Measurements from ENCODE around the gene PPP2R2B. TPM values are rescaled to one million over a fixed set of nuclear protein-coding genes. Genes with fewer than 3 reads are reported as not detected.

The PPP2R2B gene
- total RNA-seq, 1 donor from 2014 or later, result 1.2 TPM

- no peaks in the 10 kb centered on the region for H3K27me3 ChIP-seq (ENCODE audit: control insufficient read depth, insufficient read depth, low read length)
- TF ChIP-seq, protein P1, sequence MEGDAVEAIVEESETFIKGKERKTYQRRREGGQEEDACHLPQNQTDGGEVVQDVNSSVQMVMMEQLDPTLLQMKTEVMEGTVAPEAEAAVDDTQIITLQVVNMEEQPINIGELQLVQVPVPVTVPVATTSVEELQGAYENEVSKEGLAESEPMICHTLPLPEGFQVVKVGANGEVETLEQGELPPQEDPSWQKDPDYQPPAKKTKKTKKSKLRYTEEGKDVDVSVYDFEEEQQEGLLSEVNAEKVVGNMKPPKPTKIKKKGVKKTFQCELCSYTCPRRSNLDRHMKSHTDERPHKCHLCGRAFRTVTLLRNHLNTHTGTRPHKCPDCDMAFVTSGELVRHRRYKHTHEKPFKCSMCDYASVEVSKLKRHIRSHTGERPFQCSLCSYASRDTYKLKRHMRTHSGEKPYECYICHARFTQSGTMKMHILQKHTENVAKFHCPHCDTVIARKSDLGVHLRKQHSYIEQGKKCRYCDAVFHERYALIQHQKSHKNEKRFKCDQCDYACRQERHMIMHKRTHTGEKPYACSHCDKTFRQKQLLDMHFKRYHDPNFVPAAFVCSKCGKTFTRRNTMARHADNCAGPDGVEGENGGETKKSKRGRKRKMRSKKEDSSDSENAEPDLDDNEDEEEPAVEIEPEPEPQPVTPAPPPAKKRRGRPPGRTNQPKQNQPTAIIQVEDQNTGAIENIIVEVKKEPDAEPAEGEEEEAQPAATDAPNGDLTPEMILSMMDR (IDR thresholded peaks at IDR 0.05; ENCODE audit: insufficient read depth, low read length, poor library complexity, severe bottlenecking), result no peak
- no peaks in the 10 kb centered on the region for H3K36me3 ChIP-seq (ENCODE audit: control insufficient read depth, insufficient read depth, low read length)
- H3K4me3 ChIP-seq (ENCODE audit: low read depth, low read length), result no peak overlapping the region
- DNase-seq (ENCODE audit: low read depth), result peak; percentile 74
Observed at GRCh38 chr5:146860213-146860893, 18.2 kb downstream of the PPP2R2B start.

DNA sequence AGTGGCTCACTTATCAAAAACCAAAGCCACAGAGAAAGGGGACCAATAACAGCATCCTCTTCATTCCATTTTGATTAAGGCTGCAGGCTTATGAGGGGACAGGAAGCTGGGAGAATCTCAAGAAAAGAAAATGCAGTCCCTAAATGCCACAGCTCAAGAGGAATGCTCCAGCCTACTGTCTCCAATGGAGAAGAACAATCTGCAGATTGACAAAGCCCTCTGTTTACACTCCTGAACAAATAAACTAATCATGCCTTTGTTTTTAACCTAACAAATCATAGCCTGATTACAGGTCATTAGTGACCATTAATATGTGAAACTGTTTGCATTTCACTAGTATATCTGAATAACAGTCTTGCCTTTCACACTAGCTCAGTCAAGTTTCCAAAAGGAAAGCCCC, 26.5 kb downstream of the PPP2R2B start:
- TF ChIP-seq, protein P1 (IDR thresholded peaks at IDR 0.05; ENCODE audit: insufficient read depth, low read length, poor library complexity, severe bottlenecking), result no peak
- no peaks in the 10 kb centered on the region for H3K36me3 ChIP-seq (ENCODE audit: control insufficient read depth, insufficient read depth, low read length)
- DNase-seq (ENCODE audit: low read depth), result no peak
- H3K27me3 ChIP-seq (ENCODE audit: control insufficient read depth, insufficient read depth, low read length), result no peaks in the 10 kb centered on the region
- H3K4me3 ChIP-seq (ENCODE audit: low read depth, low read length), result no peak overlapping the region

GRCh38 chr5:146851133-146851532, 27.4 kb downstream of the PPP2R2B start:
- DNase-seq (ENCODE audit: low read depth), result no peak

GRCh38 chr5:146849694-146850303, 28.8 kb downstream of the PPP2R2B start:
- TF ChIP-seq, protein P1 (IDR thresholded peaks at IDR 0.05; ENCODE audit: insufficient read depth, low read length, poor library complexity, severe bottlenecking), result no peak
- Histone ChIP-seq H3K4me3 (ENCODE audit: low read depth, low read length) (no peak overlapping the region), H3K36me3 (ENCODE audit: control insufficient read depth, insufficient read depth, low read length) (no peaks in the 10 kb centered on the region), H3K27me3 (ENCODE audit: control insufficient read depth, insufficient read depth, low read length) (no peaks in the 10 kb centered on the region)
- no peak for DNase-seq (ENCODE audit: low read depth)

More at GRCh38 chr5:146851133-146851532, 27.4 kb downstream of the PPP2R2B start:
- TF ChIP-seq, protein P1 (IDR thresholded peaks at IDR 0.05; ENCODE audit: insufficient read depth, low read length, poor library complexity, severe bottlenecking), result no peak
- Histone ChIP-seq H3K36me3 (ENCODE audit: control insufficient read depth, insufficient read depth, low read length) (no peaks in the 10 kb centered on the region), H3K4me3 (ENCODE audit: low read depth, low read length) (no peak overlapping the region), H3K27me3 (ENCODE audit: control insufficient read depth, insufficient read depth, low read length) (no peaks in the 10 kb centered on the region)

- no peak for DNase-seq (ENCODE audit: low read depth)
- Histone ChIP-seq H3K36me3 (ENCODE audit: control insufficient read depth, insufficient read depth, low read length) (no peaks in the 10 kb centered on the region), H3K27me3 (ENCODE audit: control insufficient read depth, insufficient read depth, low read length) (no peaks in the 10 kb centered on the region), H3K4me3 (ENCODE audit: low read depth, low read length) (no peak overlapping the region)
- TF ChIP-seq, protein P1 (IDR thresholded peaks at IDR 0.05; ENCODE audit: insufficient read depth, low read length, poor library complexity, severe bottlenecking), result no peak
Observed at GRCh38 chr5:146848133-146848532, 30.4 kb downstream of the PPP2R2B start.

Measured in kidney epithelial cell (primary cell).